NCI-H2081 treated with DMSO at 0.1 percent for 48 hours (cell line): ENCODE data around the gene HMGXB3.

Experiments used
- DNase-seq: peaks from one replicate; lab custom pipeline; 2025; lab: John Stamatoyannopoulos, UW

Gene HMGXB3

DNA sequence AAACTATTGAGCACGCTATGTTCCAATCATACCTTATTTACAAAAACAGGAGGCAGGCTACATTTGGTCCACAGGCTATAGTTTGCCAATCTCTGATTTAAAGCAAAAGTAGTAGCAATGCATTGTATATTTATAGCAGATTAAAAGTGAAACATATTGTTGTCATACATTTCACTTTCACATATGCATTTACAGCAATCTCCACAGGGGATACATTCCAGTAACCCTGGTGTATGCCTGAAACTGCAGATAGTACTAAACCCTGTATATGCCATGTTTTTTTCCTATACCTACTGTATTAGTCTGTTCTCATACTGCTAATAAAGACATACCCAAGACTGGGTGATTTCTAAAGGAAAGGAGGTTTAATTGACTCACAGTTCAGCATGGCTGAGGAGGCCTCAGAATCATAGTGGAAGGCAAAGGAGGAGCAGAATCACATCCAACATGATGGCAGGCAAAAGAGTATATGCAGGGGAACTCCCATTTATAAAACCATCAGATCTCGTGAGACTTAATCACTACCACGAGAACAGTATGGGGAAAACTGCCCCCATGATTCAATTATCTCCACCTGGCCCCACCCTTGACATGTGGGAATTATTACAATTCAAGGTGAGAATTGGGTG, 91.7 kb downstream of the HMGXB3 start:
- DNase-seq, result no peak

DNA sequence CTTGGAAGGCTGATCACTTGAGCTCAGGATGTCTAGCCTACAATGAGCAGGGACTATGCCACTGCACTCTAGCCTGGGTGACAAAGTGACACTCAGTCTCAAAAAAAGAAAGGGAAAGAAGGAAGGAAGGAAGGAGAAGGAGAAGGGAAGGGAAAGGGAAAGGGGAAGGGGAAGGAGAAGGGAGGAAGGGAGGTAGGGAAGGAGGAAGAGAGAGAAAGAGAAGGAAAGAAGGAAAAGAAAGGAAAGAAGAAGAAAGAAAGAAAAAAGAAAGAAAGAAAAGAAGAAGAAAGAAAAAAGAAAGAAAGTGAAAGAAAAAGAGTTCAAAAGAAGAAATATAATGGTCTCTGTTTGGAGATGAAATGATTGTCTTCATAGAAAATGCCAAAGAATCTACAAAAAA, 96.6 kb downstream of the HMGXB3 start:
- no peak for DNase-seq

DNA sequence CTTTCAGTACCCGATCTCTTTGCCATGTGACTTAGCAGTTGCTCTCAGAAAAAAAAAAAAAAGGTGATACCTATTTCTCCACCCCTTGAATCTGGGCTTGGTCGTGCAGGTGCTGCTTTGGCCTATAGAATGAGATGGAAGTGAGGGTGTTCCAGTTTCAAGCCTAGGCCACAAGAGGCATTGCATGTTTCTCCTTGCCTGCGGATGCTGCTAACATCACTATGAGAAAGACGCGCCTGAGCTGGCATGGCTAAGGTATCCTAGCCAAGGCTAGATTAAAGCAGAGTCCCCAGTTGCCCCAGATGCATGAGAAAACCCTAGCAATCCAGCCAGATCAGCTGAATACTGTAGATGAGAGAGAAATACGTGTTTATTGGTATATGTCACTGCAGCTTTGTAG, 100.5 kb downstream of the HMGXB3 start:
- no peak for DNase-seq
